ENCODE results near the gene ABCA1.
"Not testable (repeated sequence)": the region's sequence is repeated elsewhere in the genome, so short reads cannot be mapped to it uniquely, and the experiment has no call there.

The ABCA1 gene

GRCh38 chr9:104927912-104928740, at the start of gene ABCA1:
TSS of gene ABCA1 (minus strand) at chr9:104928155. CDS start at chr9:104903679, 24,476 bp downstream.
- peak; percentile 54 for DNase-seq

GRCh38 chr9:104977580-104977979, 49.6 kb upstream of the ABCA1 start:
- DNase-seq: no peak

- DNase-seq: no peak
These were observed 49.2 kb upstream of the ABCA1 start for GRCh38 chr9:104977168-104977567.

GRCh38 chr9:104975966-104976595, 48.1 kb upstream of the ABCA1 start:
- DNase-seq: not testable (repeated sequence)

GRCh38 chr9:104974053-104974962, 46.4 kb upstream of the ABCA1 start:
- no peak for DNase-seq

GRCh38 chr9:104972242-104972866, 44.4 kb upstream of the ABCA1 start:
- no peak for DNase-seq

- no peak for DNase-seq
These were observed 43.6 kb upstream of the ABCA1 start for GRCh38 chr9:104971511-104971910.

GRCh38 chr9:104970271-104970987, 42.5 kb upstream of the ABCA1 start:
- no peak for DNase-seq

GRCh38 chr9:104969116-104969515, 41.2 kb upstream of the ABCA1 start:
- no peak for DNase-seq

- DNase-seq: peak; percentile 43
These were observed 40.3 kb upstream of the ABCA1 start for GRCh38 chr9:104968025-104968982.

- DNase-seq: no peak
These were observed 35.1 kb upstream of the ABCA1 start for GRCh38 chr9:104963076-104963475.

GRCh38 chr9:104961701-104962359, 33.9 kb upstream of the ABCA1 start:
- DNase-seq: no peak

GRCh38 chr9:104961238-104961637, 33.3 kb upstream of the ABCA1 start:
- no peak for DNase-seq

GRCh38 chr9:104960662-104961061, 32.7 kb upstream of the ABCA1 start:
- DNase-seq: no peak

- DNase-seq: no peak
These were observed 30.8 kb upstream of the ABCA1 start for GRCh38 chr9:104958751-104959150.

- not testable (repeated sequence) for DNase-seq
These were observed 30.1 kb upstream of the ABCA1 start for GRCh38 chr9:104958006-104958405.

- DNase-seq: no peak
These were observed 23.5 kb upstream of the ABCA1 start for GRCh38 chr9:104951487-104951886.

- DNase-seq: no peak
These were observed 22.9 kb upstream of the ABCA1 start for GRCh38 chr9:104950838-104951237.

- DNase-seq: no peak
These were observed 20.3 kb upstream of the ABCA1 start for GRCh38 chr9:104948277-104948676.

- DNase-seq: no peak
These were observed 16.9 kb upstream of the ABCA1 start for GRCh38 chr9:104944871-104945270.
